Activated T-cell treated with anti-CD3 and anti-CD28 coated beads, Interleukin-2, amount 50 U/mL, for 4 hours (primary cell): ENCODE results near the gene CNN3. TPM values are rescaled to one million over a fixed set of nuclear protein-coding genes. Genes with fewer than 3 reads are reported as not detected.

Experiments used
- ATAC-seq, 2 donors: fragments of 200-7000 bp; cut with Tn5 transposase; one replicate each; pipeline ENCODE4 v1.10.0; 2021
- DNase-seq: peaks from one replicate; pipeline ENCODE4 v3.0.0-alpha.2; 2020
- H3K27me3 Mint-ChIP-seq: one replicate; pipeline ENCODE4 v1.8.0; 2021; ENCODE audit warnings: low read depth, mixed read lengths
- H3K36me3 Mint-ChIP-seq: one replicate; pipeline ENCODE4 v1.8.0; 2022; ENCODE audit warnings: mixed read lengths; ENCODE audit not compliant: insufficient read depth
- H3K4me1 Mint-ChIP-seq: one replicate; pipeline ENCODE4 v1.8.0; 2021; ENCODE audit warnings: low read depth, mixed read lengths
- H3K4me3 Mint-ChIP-seq: one replicate; pipeline ENCODE4 v1.8.0; 2021; ENCODE audit warnings: mild to moderate bottlenecking, moderate library complexity, mixed read lengths
- H3K9me3 Mint-ChIP-seq: one replicate; pipeline ENCODE4 v1.8.0; 2021; ENCODE audit warnings: mixed read lengths
- total RNA-seq, 3 donors: library from RNA; stranded (reverse); gene quantifications; one replicate each; pipeline ENCODE4 v1.2.1, GENCODE V29; 2021

The CNN3 gene
- total RNA-seq, 3 donors from 2014 or later: 1.2 to 3.1 (median 1.9) TPM

- Mint-ChIP-seq H3K4me1 (no peaks in the 10 kb centered on the region), H3K9me3 (no peaks in the 10 kb centered on the region), H3K36me3 (no peaks in the 10 kb centered on the region), H3K4me3 (no peak overlapping the region), H3K27me3 (peaks cover 4% of the 10 kb centered on the region)
- DNase-seq: peak; percentile 63
- ATAC-seq: peak; percentile 94 to 95
Measured at GRCh38 chr1:94854458-94855306, 72.2 kb downstream of the CNN3 start.

DNA sequence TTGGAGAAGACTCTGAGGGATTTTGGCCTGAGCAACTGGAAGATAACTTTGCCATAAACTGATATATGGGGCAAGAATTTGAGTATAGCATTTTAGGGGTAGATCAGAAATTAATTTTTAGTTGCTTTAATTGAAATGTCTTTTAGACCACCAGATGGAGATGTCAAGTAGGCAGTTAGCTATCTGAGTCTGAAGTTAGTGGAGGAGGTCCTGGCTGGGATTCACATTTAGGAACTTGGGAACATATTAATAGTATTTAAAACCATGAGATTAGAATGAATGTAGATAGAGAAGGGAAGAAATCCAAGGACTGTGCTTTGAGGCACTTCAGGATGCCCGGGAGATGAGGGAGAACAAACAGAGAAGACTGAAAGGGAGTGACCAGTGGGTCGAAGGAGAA lies 74.1 kb downstream of the CNN3 start:
- H3K4me3 Mint-ChIP-seq: no peak overlapping the region
- DNase-seq: no peak
- no peaks in the 10 kb centered on the region for H3K9me3 Mint-ChIP-seq
- no peak for ATAC-seq
- no peaks in the 10 kb centered on the region for H3K4me1 Mint-ChIP-seq
- no peaks in the 10 kb centered on the region for H3K27me3 Mint-ChIP-seq
- H3K36me3 Mint-ChIP-seq: no peaks in the 10 kb centered on the region

DNA sequence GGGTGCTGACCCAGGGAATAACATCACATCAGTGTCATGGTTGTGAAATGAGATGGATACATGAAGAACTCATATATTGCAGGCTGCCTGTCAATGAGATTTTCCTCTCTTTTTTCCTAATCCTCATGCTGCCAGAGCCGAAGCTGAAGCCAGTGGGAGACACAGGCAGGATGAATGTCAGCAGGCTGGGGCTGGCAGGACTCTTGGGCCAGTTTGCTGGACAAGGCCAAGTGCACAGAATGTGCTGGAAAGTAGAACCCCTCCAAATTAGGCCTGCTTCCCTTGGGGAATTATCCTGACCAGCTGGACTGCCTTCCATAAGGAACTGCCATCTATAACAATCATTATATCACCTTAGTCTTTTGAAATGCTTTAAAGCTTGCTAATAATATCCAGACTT lies 75.3 kb downstream of the CNN3 start:
- ATAC-seq (no peak), DNase-seq (no peak)
- Mint-ChIP-seq H3K9me3 (no peaks in the 10 kb centered on the region), H3K36me3 (no peaks in the 10 kb centered on the region), H3K27me3 (no peaks in the 10 kb centered on the region), H3K4me3 (no peak overlapping the region), H3K4me1 (no peaks in the 10 kb centered on the region)

Other genes with a start within 250 kb of the CNN3 start
- gene SLC44A3, start 106.8 kb downstream of the CNN3 start, total RNA-seq: under 1 TPM in 1 of 3 donors, not detected in 2; 0.30 TPM
- gene ALG14, start 145.8 kb upstream of the CNN3 start, total RNA-seq: 1 to 10 TPM; 4.3 to 4.9 (median 4.4) TPM
- under 1 TPM; 0.03 to 0.15 (median 0.03) TPM for gene TLCD4, start 190.2 kb upstream of the CNN3 start, total RNA-seq